ENCODE results near the gene MFAP3L. TPM values are rescaled to one million over a fixed set of nuclear protein-coding genes. Genes with fewer than 3 reads are reported as not detected.
"Not testable (repeated sequence)": the region's sequence is repeated elsewhere in the genome, so short reads cannot be mapped to it uniquely, and the experiment has no call there.

MFAP3L gene
- total RNA-seq, 1 experiment from 2014 or later = 0.47 TPM

DNA sequence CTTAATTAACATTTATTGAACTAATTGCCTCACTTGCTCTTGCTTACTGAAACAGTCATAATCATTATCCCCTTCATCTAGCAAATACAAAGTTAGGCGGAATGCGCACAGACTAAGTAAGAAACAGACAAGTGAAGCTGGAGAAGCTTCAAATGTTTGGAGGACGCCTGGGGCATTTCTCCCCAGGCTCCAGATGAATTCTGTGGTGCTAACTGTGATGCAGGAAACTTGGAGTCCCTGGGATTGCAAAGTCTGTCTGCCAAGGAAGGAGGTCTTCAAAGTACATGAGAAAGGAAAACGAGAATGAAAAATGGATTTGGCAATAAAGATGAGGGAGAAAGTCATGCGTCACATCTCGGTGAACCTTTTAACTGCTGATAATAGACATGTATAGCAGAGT, 23.6 kb upstream of the MFAP3L start:
- intact Hi-C loops (cut with micrococcal nuclease) = no loop called here

GRCh38 chr4:170047771-170048354, 21.7 kb upstream of the MFAP3L start:
- CTCF ChIA-PET = interaction anchor here (0.6 to 0.7 kb wide), 2 partner anchors 16 to 238 kb away, joined by 3 to 5 read pairs; no protein-coding TSS in a partner anchor
- Histone ChIP-seq H3K27ac (ENCODE audit: low read length) (no peak overlapping the region), H3K4me2 (ENCODE audit: low read length) (no peak overlapping the region), H3K27me3 (ENCODE audit: low read length) (no peaks in the 10 kb centered on the region), H3K9me2 (replicated peaks; ENCODE audit: low read length) (no peaks in the 10 kb centered on the region), H3K9me3 (ENCODE audit: low read length) (no peaks in the 10 kb centered on the region), H3K9ac (ENCODE audit: low read length) (no peak overlapping the region), H3K4me3 (ENCODE audit: low read length) (no peak overlapping the region), H4K20me1 (ENCODE audit: low read length) (no peaks in the 10 kb centered on the region), H2AFZ (ENCODE audit: low read length) (no peak overlapping the region), H3F3A (ENCODE audit: low read length, unreplicated experiment) (no peaks in the 10 kb centered on the region), H3K79me2 (ENCODE audit: low read length) (no peaks in the 10 kb centered on the region), H3K36me3 (ENCODE audit: low read depth, low read length) (no peaks in the 10 kb centered on the region), H3K4me1 (ENCODE audit: insufficient read depth, low read length) (no peaks in the 10 kb centered on the region)
- ATAC-seq = no peak
- intact Hi-C loops (cut with micrococcal nuclease) = loop anchor here (1.0 kb wide), 3 partner anchors 238 to 435 kb away; no protein-coding TSS in a partner anchor
- DNase-seq = peak; percentile 65
- TF ChIP-seq EZH2 (IDR thresholded peaks at IDR 0.05; ENCODE audit: low read length, unreplicated experiment) = no peak
- TF ChIP-seq, protein P1, sequence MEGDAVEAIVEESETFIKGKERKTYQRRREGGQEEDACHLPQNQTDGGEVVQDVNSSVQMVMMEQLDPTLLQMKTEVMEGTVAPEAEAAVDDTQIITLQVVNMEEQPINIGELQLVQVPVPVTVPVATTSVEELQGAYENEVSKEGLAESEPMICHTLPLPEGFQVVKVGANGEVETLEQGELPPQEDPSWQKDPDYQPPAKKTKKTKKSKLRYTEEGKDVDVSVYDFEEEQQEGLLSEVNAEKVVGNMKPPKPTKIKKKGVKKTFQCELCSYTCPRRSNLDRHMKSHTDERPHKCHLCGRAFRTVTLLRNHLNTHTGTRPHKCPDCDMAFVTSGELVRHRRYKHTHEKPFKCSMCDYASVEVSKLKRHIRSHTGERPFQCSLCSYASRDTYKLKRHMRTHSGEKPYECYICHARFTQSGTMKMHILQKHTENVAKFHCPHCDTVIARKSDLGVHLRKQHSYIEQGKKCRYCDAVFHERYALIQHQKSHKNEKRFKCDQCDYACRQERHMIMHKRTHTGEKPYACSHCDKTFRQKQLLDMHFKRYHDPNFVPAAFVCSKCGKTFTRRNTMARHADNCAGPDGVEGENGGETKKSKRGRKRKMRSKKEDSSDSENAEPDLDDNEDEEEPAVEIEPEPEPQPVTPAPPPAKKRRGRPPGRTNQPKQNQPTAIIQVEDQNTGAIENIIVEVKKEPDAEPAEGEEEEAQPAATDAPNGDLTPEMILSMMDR (conservative IDR thresholded peaks at IDR 0.05; ENCODE audit: low read depth, low read length) = peak; percentile 71
- no peak for TF ChIP-seq EZH2phosphoT487 (IDR thresholded peaks at IDR 0.05; ENCODE audit: borderline replicate concordance, low read length)
- POLR2A ChIA-PET (ENCODE audit: unreplicated experiment) = no interaction called here
- no TSS peak for BruUV-seq (replicated peaks)

More for the DNA sequence above, 23.6 kb upstream of the MFAP3L start:
- H3F3A ChIP-seq (ENCODE audit: low read length, unreplicated experiment) = no peaks in the 10 kb centered on the region
- no peak overlapping the region for H3K4me2 ChIP-seq (ENCODE audit: low read length)
- no peak overlapping the region for H3K4me3 ChIP-seq (ENCODE audit: low read length)
- no peaks in the 10 kb centered on the region for H3K27me3 ChIP-seq (ENCODE audit: low read length)
- H4K20me1 ChIP-seq (ENCODE audit: low read length) = no peaks in the 10 kb centered on the region
- DNase-seq (no peak), ATAC-seq (no peak)
- no peaks in the 10 kb centered on the region for H3K9me2 ChIP-seq (replicated peaks; ENCODE audit: low read length)
- H3K4me1 ChIP-seq (ENCODE audit: insufficient read depth, low read length) = no peaks in the 10 kb centered on the region
- H3K27ac ChIP-seq (ENCODE audit: low read length) = no peak overlapping the region
- BruUV-seq (replicated peaks) = no TSS peak
- TF ChIP-seq EZH2 (IDR thresholded peaks at IDR 0.05; ENCODE audit: low read length, unreplicated experiment) = no peak
- TF ChIP-seq, protein P1 (conservative IDR thresholded peaks at IDR 0.05; ENCODE audit: low read depth, low read length) = no peak
- no peak for TF ChIP-seq EZH2phosphoT487 (IDR thresholded peaks at IDR 0.05; ENCODE audit: borderline replicate concordance, low read length)
- H3K79me2 ChIP-seq (ENCODE audit: low read length) = no peaks in the 10 kb centered on the region
- H3K9ac ChIP-seq (ENCODE audit: low read length) = no peak overlapping the region
- H2AFZ ChIP-seq (ENCODE audit: low read length) = no peak overlapping the region
- no peaks in the 10 kb centered on the region for H3K9me3 ChIP-seq (ENCODE audit: low read length)
- no peaks in the 10 kb centered on the region for H3K36me3 ChIP-seq (ENCODE audit: low read depth, low read length)
- POLR2A ChIA-PET (ENCODE audit: unreplicated experiment) = no interaction called here
- CTCF ChIA-PET = interaction anchor here (0.6 kb wide), 1 partner anchor 224 kb away, joined by 6 read pairs; no protein-coding TSS in a partner anchor

GRCh38 chr4:170046156-170046555, 20.0 kb upstream of the MFAP3L start:
- H3K79me2 ChIP-seq (ENCODE audit: low read length); H3F3A ChIP-seq (ENCODE audit: low read length, unreplicated experiment); H3K4me1 ChIP-seq (ENCODE audit: insufficient read depth, low read length); H3K27ac ChIP-seq (ENCODE audit: low read length); H3K9me2 ChIP-seq (replicated peaks; ENCODE audit: low read length); DNase-seq; H2AFZ ChIP-seq (ENCODE audit: low read length); H3K27me3 ChIP-seq (ENCODE audit: low read length); H3K9ac ChIP-seq (ENCODE audit: low read length); H3K36me3 ChIP-seq (ENCODE audit: low read depth, low read length); ATAC-seq; CTCF ChIA-PET; H3K4me3 ChIP-seq (ENCODE audit: low read length); BruUV-seq (replicated peaks); H3K9me3 ChIP-seq (ENCODE audit: low read length); H3K4me2 ChIP-seq (ENCODE audit: low read length); intact Hi-C loops (cut with micrococcal nuclease); H4K20me1 ChIP-seq (ENCODE audit: low read length); POLR2A ChIA-PET (ENCODE audit: unreplicated experiment): not testable (repeated sequence)

All from PC-3 (cell line).